ENCODE measurements around the gene PARP6. TPM values are rescaled to one million over a fixed set of nuclear protein-coding genes. Genes with fewer than 3 reads are reported as not detected.

Gene PARP6
- total RNA-seq, 1 experiment from 2014 or later = 41.9 TPM

DNA sequence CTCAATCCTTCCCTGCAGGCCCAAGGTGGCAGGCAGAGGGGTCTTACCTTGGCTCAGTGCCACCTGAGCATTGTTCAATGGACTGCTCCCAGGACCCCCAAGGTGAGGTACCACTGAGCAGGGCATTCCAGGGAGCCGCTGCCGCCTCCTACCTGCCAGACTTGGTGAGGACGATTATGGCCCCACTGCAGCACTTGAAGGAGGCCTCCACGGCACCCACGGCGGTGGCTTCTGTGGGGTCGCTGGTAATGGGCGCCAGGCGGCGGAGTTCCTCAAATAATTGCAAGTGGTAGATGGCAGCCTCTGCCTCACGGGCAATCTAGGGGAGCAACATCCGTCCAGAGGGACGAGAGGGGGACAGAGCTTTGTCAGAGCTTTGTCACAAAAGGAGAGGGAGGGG, 70.1 kb downstream of the PARP6 start:
- H3K36me3 Mint-ChIP-seq = peaks cover 88% of the 10 kb centered on the region
- no peak overlapping the region for H3K4me3 Mint-ChIP-seq
- H3K27ac Mint-ChIP-seq = no peak overlapping the region
- peaks cover 4% of the 10 kb centered on the region; the same call in 1 of the 2 replicates for H3K27me3 Mint-ChIP-seq (ENCODE audit: low read depth)
- ChIA-PET POLR2A (no interaction called here), CTCF (no interaction called here)
- peaks cover 10% of the 10 kb centered on the region for H3K4me1 Mint-ChIP-seq
- no peak for DNase-seq (ENCODE audit: low spot score)
- ATAC-seq = no peak
- TF ChIP-seq ZNF396 (CRISPR knock-in tag; IDR thresholded peaks at IDR 0.05; ENCODE audit: borderline replicate concordance) (no peak), SMAD4 (CRISPR knock-in tag; IDR thresholded peaks at IDR 0.05) (no peak), FOXJ3 (CRISPR knock-in tag; IDR thresholded peaks at IDR 0.05; ENCODE audit: borderline replicate concordance) (no peak), ELF4 (CRISPR knock-in tag; IDR thresholded peaks at IDR 0.05; ENCODE audit: low read depth) (no peak)
- TF ChIP-seq, protein P1, sequence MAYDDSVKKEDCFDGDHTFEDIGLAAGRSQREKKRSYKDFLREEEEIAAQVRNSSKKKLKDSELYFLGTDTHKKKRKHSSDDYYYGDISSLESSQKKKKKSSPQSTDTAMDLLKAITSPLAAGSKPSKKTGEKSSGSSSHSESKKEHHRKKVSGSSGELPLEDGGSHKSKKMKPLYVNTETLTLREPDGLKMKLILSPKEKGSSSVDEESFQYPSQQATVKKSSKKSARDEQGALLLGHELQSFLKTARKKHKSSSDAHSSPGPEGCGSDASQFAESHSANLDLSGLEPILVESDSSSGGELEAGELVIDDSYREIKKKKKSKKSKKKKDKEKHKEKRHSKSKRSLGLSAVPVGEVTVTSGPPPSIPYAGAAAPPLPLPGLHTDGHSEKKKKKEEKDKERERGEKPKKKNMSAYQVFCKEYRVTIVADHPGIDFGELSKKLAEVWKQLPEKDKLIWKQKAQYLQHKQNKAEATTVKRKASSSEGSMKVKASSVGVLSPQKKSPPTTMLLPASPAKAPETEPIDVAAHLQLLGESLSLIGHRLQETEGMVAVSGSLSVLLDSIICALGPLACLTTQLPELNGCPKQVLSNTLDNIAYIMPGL (CRISPR knock-in tag; IDR thresholded peaks at IDR 0.05) = no peak
- no peaks in the 10 kb centered on the region for H3K9me3 Mint-ChIP-seq

DNA sequence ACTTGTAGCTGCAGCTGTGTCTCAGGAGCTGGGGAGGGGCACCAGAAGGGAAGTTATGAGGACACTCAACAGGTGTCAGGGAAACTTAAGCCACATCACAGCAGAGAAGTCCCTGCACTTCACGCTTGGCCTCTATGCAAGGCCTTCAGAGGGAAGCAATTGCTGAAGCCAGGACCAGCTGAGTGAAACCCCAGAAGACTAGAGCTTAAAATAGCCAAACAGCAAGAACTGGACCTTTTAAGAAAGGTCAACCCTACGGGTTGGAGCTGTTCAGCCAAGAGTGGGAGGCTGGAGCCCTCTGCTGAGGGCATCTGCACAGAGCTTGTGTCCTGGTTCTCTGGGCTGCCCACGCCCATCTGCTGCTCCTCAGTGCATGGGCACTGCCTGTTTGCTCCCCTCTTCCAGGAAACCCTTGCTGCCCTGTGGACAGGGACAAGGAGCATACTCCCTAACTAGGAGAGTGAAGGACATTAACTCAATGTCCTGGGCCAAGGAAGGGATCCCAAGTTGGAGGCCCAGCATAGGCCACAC, 70.9 kb downstream of the PARP6 start:
- Mint-ChIP-seq H3K4me3 (no peak overlapping the region), H3K36me3 (peaks cover 79% of the 10 kb centered on the region), H3K27ac (no peak overlapping the region), H3K27me3 (ENCODE audit: low read depth) (peaks cover 13% of the 10 kb centered on the region), H3K4me1 (peaks cover 14% of the 10 kb centered on the region), H3K9me3 (no peaks in the 10 kb centered on the region)
- DNase-seq (ENCODE audit: low spot score) (no peak), ATAC-seq (no peak)
- TF ChIP-seq, protein P2, sequence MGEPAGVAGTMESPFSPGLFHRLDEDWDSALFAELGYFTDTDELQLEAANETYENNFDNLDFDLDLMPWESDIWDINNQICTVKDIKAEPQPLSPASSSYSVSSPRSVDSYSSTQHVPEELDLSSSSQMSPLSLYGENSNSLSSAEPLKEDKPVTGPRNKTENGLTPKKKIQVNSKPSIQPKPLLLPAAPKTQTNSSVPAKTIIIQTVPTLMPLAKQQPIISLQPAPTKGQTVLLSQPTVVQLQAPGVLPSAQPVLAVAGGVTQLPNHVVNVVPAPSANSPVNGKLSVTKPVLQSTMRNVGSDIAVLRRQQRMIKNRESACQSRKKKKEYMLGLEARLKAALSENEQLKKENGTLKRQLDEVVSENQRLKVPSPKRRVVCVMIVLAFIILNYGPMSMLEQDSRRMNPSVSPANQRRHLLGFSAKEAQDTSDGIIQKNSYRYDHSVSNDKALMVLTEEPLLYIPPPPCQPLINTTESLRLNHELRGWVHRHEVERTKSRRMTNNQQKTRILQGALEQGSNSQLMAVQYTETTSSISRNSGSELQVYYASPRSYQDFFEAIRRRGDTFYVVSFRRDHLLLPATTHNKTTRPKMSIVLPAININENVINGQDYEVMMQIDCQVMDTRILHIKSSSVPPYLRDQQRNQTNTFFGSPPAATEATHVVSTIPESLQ (CRISPR knock-in tag; IDR thresholded peaks at IDR 0.05) = no peak
- TF ChIP-seq, protein P3, sequence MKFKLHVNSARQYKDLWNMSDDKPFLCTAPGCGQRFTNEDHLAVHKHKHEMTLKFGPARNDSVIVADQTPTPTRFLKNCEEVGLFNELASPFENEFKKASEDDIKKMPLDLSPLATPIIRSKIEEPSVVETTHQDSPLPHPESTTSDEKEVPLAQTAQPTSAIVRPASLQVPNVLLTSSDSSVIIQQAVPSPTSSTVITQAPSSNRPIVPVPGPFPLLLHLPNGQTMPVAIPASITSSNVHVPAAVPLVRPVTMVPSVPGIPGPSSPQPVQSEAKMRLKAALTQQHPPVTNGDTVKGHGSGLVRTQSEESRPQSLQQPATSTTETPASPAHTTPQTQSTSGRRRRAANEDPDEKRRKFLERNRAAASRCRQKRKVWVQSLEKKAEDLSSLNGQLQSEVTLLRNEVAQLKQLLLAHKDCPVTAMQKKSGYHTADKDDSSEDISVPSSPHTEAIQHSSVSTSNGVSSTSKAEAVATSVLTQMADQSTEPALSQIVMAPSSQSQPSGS (CRISPR knock-in tag; IDR thresholded peaks at IDR 0.05; ENCODE audit: borderline replicate concordance, low read depth) = no peak
- TF ChIP-seq RORB (CRISPR knock-in tag; IDR thresholded peaks at IDR 0.05) (no peak), ZBTB21 (CRISPR knock-in tag; IDR thresholded peaks at IDR 0.05; ENCODE audit: borderline replicate concordance) (no peak), SMAD3 (CRISPR knock-in tag; IDR thresholded peaks at IDR 0.05; ENCODE audit: borderline replicate concordance) (no peak), GTF2I (CRISPR knock-in tag; conservative IDR thresholded peaks at IDR 0.05) (no peak), TEAD1 (CRISPR knock-in tag; IDR thresholded peaks at IDR 0.05) (no peak)
- TF ChIP-seq, protein P4, sequence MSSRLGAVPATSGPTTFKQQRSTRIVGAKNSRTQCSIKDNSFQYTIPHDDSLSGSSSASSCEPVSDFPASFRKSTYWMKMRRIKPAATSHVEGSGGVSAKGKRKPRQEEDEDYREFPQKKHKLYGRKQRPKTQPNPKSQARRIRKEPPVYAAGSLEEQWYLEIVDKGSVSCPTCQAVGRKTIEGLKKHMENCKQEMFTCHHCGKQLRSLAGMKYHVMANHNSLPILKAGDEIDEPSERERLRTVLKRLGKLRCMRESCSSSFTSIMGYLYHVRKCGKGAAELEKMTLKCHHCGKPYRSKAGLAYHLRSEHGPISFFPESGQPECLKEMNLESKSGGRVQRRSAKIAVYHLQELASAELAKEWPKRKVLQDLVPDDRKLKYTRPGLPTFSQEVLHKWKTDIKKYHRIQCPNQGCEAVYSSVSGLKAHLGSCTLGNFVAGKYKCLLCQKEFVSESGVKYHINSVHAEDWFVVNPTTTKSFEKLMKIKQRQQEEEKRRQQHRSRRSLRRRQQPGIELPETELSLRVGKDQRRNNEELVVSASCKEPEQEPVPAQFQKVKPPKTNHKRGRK (CRISPR knock-in tag; IDR thresholded peaks at IDR 0.05; ENCODE audit: borderline replicate concordance) = no peak
- TF ChIP-seq, protein P5, sequence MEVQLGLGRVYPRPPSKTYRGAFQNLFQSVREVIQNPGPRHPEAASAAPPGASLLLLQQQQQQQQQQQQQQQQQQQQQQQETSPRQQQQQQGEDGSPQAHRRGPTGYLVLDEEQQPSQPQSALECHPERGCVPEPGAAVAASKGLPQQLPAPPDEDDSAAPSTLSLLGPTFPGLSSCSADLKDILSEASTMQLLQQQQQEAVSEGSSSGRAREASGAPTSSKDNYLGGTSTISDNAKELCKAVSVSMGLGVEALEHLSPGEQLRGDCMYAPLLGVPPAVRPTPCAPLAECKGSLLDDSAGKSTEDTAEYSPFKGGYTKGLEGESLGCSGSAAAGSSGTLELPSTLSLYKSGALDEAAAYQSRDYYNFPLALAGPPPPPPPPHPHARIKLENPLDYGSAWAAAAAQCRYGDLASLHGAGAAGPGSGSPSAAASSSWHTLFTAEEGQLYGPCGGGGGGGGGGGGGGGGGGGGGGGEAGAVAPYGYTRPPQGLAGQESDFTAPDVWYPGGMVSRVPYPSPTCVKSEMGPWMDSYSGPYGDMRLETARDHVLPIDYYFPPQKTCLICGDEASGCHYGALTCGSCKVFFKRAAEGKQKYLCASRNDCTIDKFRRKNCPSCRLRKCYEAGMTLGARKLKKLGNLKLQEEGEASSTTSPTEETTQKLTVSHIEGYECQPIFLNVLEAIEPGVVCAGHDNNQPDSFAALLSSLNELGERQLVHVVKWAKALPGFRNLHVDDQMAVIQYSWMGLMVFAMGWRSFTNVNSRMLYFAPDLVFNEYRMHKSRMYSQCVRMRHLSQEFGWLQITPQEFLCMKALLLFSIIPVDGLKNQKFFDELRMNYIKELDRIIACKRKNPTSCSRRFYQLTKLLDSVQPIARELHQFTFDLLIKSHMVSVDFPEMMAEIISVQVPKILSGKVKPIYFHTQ (CRISPR knock-in tag; IDR thresholded peaks at IDR 0.05) = no peak
- TF ChIP-seq, protein P6, sequence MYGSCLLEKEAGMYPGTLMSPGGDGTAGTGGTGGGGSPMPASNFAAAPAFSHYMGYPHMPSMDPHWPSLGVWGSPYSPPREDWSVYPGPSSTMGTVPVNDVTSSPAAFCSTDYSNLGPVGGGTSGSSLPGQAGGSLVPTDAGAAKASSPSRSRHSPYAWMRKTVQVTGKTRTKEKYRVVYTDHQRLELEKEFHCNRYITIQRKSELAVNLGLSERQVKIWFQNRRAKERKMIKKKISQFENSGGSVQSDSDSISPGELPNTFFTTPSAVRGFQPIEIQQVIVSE (CRISPR knock-in tag; IDR thresholded peaks at IDR 0.05; ENCODE audit: borderline replicate concordance) = no peak
- TF ChIP-seq, protein P7, sequence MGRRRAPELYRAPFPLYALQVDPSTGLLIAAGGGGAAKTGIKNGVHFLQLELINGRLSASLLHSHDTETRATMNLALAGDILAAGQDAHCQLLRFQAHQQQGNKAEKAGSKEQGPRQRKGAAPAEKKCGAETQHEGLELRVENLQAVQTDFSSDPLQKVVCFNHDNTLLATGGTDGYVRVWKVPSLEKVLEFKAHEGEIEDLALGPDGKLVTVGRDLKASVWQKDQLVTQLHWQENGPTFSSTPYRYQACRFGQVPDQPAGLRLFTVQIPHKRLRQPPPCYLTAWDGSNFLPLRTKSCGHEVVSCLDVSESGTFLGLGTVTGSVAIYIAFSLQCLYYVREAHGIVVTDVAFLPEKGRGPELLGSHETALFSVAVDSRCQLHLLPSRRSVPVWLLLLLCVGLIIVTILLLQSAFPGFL (CRISPR knock-in tag; IDR thresholded peaks at IDR 0.05; ENCODE audit: borderline replicate concordance) = no peak
- CTCF ChIA-PET = interaction anchor here (1.4 kb wide), 1 partner anchor 21 kb away, joined by 5 read pairs; no protein-coding TSS in a partner anchor
- POLR2A ChIA-PET = no interaction called here
